WTC11 (cell line): Measurements from ENCODE around the gene FAM193B.

Experiments
- CREM ChIP-seq: sonication (generic); formaldehyde crosslinking; IDR thresholded peaks from 2 replicates; pipeline ENCODE4 v1.8.1; 2022; ENCODE audit warnings: mild to moderate bottlenecking, missing genetic modification reagents, moderate library complexity
- CTCF ChIP-seq: fragments of 200-600 bp; IDR thresholded peaks from 2 replicates; pipeline ENCODE4 v1.8.0; 2022; ENCODE audit warnings: antibody characterized with exemption
- ETV6 ChIP-seq: sonication (generic); formaldehyde crosslinking; IDR thresholded peaks from 2 replicates; pipeline ENCODE4 v1.8.1; 2022; ENCODE audit warnings: mild to moderate bottlenecking, missing genetic modification reagents
- IRF2 ChIP-seq: sonication (generic); formaldehyde crosslinking; IDR thresholded peaks from 2 replicates; pipeline ENCODE4 v1.8.0; 2022; ENCODE audit warnings: low read depth, missing genetic modification reagents, borderline replicate concordance
- JUN ChIP-seq: sonication (generic); formaldehyde crosslinking; IDR thresholded peaks from 2 replicates; pipeline ENCODE4 v1.8.0; 2023; ENCODE audit warnings: mild to moderate bottlenecking, missing genetic modification reagents
- TF ChIP-seq, protein P1 (sequence below): sonication (generic); formaldehyde crosslinking; IDR thresholded peaks from 2 replicates; pipeline ENCODE4 v1.8.1; 2023; ENCODE audit warnings: mild to moderate bottlenecking, moderate library complexity, missing genetic modification reagents
- TF ChIP-seq, protein P2 (sequence below): sonication (generic); formaldehyde crosslinking; IDR thresholded peaks from 2 replicates; pipeline ENCODE4 v1.8.1; 2023; ENCODE audit warnings: mild to moderate bottlenecking, missing genetic modification reagents, moderate library complexity
- TF ChIP-seq, protein P3 (sequence below): sonication (generic); formaldehyde crosslinking; IDR thresholded peaks from 2 replicates; pipeline ENCODE4 v1.8.1; 2022; ENCODE audit warnings: low read depth, mild to moderate bottlenecking, moderate library complexity, missing genetic modification reagents, borderline replicate concordance
- TF ChIP-seq, protein P4 (sequence below): sonication (generic); formaldehyde crosslinking; IDR thresholded peaks from 2 replicates; pipeline ENCODE4 v1.8.1; 2023; ENCODE audit warnings: mild to moderate bottlenecking, missing genetic modification reagents
- TF ChIP-seq, protein P5 (sequence below): sonication (generic); formaldehyde crosslinking; IDR thresholded peaks from 2 replicates; pipeline ENCODE4 v1.8.0; 2022; ENCODE audit warnings: mild to moderate bottlenecking, missing genetic modification reagents
- TF ChIP-seq, protein P6 (sequence below): fragments of 250-450 bp; sonication (Bioruptor Pico); IDR thresholded peaks from 2 replicates; pipeline ENCODE4 v1.9.0; 2021; ENCODE audit warnings: mild to moderate bottlenecking

DNA sequence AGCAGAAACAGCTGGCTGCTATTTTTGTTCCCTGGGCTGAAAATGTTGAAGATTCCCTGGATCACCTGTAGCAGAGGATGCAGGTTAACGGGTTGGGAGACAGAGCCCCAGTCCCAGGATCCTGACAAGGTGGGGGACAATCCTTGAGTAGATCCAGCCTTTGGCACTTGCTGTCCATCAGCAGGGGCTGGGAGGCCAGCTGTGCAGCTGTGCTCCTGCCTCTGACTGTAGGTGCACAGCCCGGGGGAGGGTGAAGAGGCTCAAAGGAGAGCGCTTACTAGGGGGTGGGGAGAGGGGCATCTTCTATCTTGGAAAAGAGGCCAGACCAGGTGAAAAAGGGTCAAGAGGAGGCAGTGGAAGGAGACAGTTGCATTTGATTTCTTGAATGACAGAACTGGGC lies 34.1 kb downstream of the FAM193B start:
- TF ChIP-seq, protein P1, sequence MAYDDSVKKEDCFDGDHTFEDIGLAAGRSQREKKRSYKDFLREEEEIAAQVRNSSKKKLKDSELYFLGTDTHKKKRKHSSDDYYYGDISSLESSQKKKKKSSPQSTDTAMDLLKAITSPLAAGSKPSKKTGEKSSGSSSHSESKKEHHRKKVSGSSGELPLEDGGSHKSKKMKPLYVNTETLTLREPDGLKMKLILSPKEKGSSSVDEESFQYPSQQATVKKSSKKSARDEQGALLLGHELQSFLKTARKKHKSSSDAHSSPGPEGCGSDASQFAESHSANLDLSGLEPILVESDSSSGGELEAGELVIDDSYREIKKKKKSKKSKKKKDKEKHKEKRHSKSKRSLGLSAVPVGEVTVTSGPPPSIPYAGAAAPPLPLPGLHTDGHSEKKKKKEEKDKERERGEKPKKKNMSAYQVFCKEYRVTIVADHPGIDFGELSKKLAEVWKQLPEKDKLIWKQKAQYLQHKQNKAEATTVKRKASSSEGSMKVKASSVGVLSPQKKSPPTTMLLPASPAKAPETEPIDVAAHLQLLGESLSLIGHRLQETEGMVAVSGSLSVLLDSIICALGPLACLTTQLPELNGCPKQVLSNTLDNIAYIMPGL (CRISPR knock-in tag): no peak
- no peak for TF ChIP-seq ETV6 (CRISPR knock-in tag)
- TF ChIP-seq, protein P2, sequence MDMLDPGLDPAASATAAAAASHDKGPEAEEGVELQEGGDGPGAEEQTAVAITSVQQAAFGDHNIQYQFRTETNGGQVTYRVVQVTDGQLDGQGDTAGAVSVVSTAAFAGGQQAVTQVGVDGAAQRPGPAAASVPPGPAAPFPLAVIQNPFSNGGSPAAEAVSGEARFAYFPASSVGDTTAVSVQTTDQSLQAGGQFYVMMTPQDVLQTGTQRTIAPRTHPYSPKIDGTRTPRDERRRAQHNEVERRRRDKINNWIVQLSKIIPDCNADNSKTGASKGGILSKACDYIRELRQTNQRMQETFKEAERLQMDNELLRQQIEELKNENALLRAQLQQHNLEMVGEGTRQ: no peak
- TF ChIP-seq, protein P3, sequence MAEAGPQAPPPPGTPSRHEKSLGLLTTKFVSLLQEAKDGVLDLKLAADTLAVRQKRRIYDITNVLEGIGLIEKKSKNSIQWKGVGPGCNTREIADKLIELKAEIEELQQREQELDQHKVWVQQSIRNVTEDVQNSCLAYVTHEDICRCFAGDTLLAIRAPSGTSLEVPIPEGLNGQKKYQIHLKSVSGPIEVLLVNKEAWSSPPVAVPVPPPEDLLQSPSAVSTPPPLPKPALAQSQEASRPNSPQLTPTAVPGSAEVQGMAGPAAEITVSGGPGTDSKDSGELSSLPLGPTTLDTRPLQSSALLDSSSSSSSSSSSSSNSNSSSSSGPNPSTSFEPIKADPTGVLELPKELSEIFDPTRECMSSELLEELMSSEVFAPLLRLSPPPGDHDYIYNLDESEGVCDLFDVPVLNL: no peak
- no peak for TF ChIP-seq CTCF
- TF ChIP-seq, protein P4, sequence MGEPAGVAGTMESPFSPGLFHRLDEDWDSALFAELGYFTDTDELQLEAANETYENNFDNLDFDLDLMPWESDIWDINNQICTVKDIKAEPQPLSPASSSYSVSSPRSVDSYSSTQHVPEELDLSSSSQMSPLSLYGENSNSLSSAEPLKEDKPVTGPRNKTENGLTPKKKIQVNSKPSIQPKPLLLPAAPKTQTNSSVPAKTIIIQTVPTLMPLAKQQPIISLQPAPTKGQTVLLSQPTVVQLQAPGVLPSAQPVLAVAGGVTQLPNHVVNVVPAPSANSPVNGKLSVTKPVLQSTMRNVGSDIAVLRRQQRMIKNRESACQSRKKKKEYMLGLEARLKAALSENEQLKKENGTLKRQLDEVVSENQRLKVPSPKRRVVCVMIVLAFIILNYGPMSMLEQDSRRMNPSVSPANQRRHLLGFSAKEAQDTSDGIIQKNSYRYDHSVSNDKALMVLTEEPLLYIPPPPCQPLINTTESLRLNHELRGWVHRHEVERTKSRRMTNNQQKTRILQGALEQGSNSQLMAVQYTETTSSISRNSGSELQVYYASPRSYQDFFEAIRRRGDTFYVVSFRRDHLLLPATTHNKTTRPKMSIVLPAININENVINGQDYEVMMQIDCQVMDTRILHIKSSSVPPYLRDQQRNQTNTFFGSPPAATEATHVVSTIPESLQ (CRISPR knock-in tag): no peak
- TF ChIP-seq CREM: no peak
- no peak for TF ChIP-seq JUN (CRISPR knock-in tag)
- TF ChIP-seq, protein P5, sequence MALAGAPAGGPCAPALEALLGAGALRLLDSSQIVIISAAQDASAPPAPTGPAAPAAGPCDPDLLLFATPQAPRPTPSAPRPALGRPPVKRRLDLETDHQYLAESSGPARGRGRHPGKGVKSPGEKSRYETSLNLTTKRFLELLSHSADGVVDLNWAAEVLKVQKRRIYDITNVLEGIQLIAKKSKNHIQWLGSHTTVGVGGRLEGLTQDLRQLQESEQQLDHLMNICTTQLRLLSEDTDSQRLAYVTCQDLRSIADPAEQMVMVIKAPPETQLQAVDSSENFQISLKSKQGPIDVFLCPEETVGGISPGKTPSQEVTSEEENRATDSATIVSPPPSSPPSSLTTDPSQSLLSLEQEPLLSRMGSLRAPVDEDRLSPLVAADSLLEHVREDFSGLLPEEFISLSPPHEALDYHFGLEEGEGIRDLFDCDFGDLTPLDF (CRISPR knock-in tag): no peak
- TF ChIP-seq, protein P6, sequence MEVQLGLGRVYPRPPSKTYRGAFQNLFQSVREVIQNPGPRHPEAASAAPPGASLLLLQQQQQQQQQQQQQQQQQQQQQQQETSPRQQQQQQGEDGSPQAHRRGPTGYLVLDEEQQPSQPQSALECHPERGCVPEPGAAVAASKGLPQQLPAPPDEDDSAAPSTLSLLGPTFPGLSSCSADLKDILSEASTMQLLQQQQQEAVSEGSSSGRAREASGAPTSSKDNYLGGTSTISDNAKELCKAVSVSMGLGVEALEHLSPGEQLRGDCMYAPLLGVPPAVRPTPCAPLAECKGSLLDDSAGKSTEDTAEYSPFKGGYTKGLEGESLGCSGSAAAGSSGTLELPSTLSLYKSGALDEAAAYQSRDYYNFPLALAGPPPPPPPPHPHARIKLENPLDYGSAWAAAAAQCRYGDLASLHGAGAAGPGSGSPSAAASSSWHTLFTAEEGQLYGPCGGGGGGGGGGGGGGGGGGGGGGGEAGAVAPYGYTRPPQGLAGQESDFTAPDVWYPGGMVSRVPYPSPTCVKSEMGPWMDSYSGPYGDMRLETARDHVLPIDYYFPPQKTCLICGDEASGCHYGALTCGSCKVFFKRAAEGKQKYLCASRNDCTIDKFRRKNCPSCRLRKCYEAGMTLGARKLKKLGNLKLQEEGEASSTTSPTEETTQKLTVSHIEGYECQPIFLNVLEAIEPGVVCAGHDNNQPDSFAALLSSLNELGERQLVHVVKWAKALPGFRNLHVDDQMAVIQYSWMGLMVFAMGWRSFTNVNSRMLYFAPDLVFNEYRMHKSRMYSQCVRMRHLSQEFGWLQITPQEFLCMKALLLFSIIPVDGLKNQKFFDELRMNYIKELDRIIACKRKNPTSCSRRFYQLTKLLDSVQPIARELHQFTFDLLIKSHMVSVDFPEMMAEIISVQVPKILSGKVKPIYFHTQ: no peak
- TF ChIP-seq IRF2 (CRISPR knock-in tag): no peak
